GM19395 (cell line): ENCODE measurements around the gene CLIC1.

Experiments used
- ATAC-seq: cut with Tn5 transposase; IDR thresholded peaks from one replicate; pipeline ENCODE4 v1.9.1; 2021; ENCODE audit warnings: mild to moderate bottlenecking, moderate library complexity; ENCODE audit not compliant: unreplicated experiment

CLIC1 gene

GRCh38 chr6:31705931-31706330 is 30.4 kb downstream of the CLIC1 start:
- no peak for ATAC-seq

- ATAC-seq: peak; percentile 87
These were observed 33.3 kb downstream of the CLIC1 start, which contains the start of gene ABHD16A for GRCh38 chr6:31702819-31703716. TSS of gene ABHD16A (minus strand) at chr6:31703324. CDS start at chr6:31703281, 43 bp downstream.

- peak; percentile 8 for ATAC-seq
These were observed 33.9 kb downstream of the CLIC1 start for GRCh38 chr6:31702405-31702818.

- ATAC-seq: no peak
These were observed 34.5 kb downstream of the CLIC1 start for GRCh38 chr6:31701666-31702404.

GRCh38 chr6:31700740-31701401 is 35.5 kb downstream of the CLIC1 start:
- no peak for ATAC-seq

- no peak for ATAC-seq
These were observed 38.8 kb downstream of the CLIC1 start for GRCh38 chr6:31697555-31697954.

GRCh38 chr6:31693535-31693934 is 42.8 kb downstream of the CLIC1 start:
- ATAC-seq: no peak

GRCh38 chr6:31692886-31693285 is 43.4 kb downstream of the CLIC1 start:
- ATAC-seq: no peak

- ATAC-seq: no peak
These were observed 44.0 kb downstream of the CLIC1 start for GRCh38 chr6:31692353-31692752.

- ATAC-seq: no peak
These were observed 44.7 kb downstream of the CLIC1 start for GRCh38 chr6:31691564-31692108.

GRCh38 chr6:31691078-31691463 is 45.3 kb downstream of the CLIC1 start:
- no peak for ATAC-seq

GRCh38 chr6:31690231-31691077 is 45.9 kb downstream of the CLIC1 start:
- ATAC-seq: no peak

GRCh38 chr6:31689249-31690110 is 46.9 kb downstream of the CLIC1 start:
- ATAC-seq: no peak

GRCh38 chr6:31687860-31688693 is 48.3 kb downstream of the CLIC1 start:
- ATAC-seq: no peak

GRCh38 chr6:31687321-31687720 is 49.0 kb downstream of the CLIC1 start:
- ATAC-seq: no peak

GRCh38 chr6:31686483-31686882 is 49.8 kb downstream of the CLIC1 start:
- no peak for ATAC-seq

- no peak for ATAC-seq
These were observed 52.7 kb downstream of the CLIC1 start for GRCh38 chr6:31683591-31683990.

GRCh38 chr6:31681135-31681671 is 55.1 kb downstream of the CLIC1 start:
- ATAC-seq: peak; percentile 27
